Activated gamma-delta T cell treated with Interleukin-2 at 50 U/mL for 16 hours (primary cell): ENCODE results near the gene BCO1.
A peak's percentile ranks its signal among the peaks of the same experiment; 100 is the strongest.
"Not testable (repeated sequence)": the region's sequence is repeated elsewhere in the genome, so short reads cannot be mapped to it uniquely, and the experiment has no call there.

ENCODE experiments used
- DNase-seq: peaks from one replicate; pipeline ENCODE4 v3.0.0-alpha.2; 2020

Gene BCO1

GRCh38 chr16:81238296-81239011 lies at the start of gene BCO1:
Gene BCO1, plus strand, starts transcription at chr16:81238689. Its CDS starts 220 bp downstream, at chr16:81238909.
- no peak for DNase-seq

- DNase-seq: no peak
These were observed 49.3 kb upstream of the BCO1 start for GRCh38 chr16:81189100-81189664.

- no peak for DNase-seq
These were observed 47.8 kb upstream of the BCO1 start for GRCh38 chr16:81190667-81191066.

GRCh38 chr16:81195885-81196534 lies 42.5 kb upstream of the BCO1 start:
- no peak for DNase-seq

GRCh38 chr16:81198635-81199034 lies 39.9 kb upstream of the BCO1 start:
- DNase-seq: no peak

GRCh38 chr16:81201267-81201666 lies 37.2 kb upstream of the BCO1 start:
- DNase-seq: no peak

GRCh38 chr16:81204798-81205680 lies 33.5 kb upstream of the BCO1 start:
- peak; percentile 28 for DNase-seq

GRCh38 chr16:81207076-81207475 lies 31.4 kb upstream of the BCO1 start:
- DNase-seq: no peak

GRCh38 chr16:81210807-81211206 lies 27.7 kb upstream of the BCO1 start:
- no peak for DNase-seq

GRCh38 chr16:81212830-81213465 lies 25.5 kb upstream of the BCO1 start:
- no peak for DNase-seq

- no peak for DNase-seq
These were observed 23.7 kb upstream of the BCO1 start for GRCh38 chr16:81214745-81215166.

- no peak for DNase-seq
These were observed 22.4 kb upstream of the BCO1 start for GRCh38 chr16:81216114-81216513.

- no peak for DNase-seq
These were observed 21.8 kb upstream of the BCO1 start for GRCh38 chr16:81216706-81217105.

GRCh38 chr16:81219151-81219550 lies 19.3 kb upstream of the BCO1 start:
- DNase-seq: no peak

- DNase-seq: no peak
These were observed 18.1 kb upstream of the BCO1 start for GRCh38 chr16:81220349-81220748.

GRCh38 chr16:81221731-81222130 lies 16.8 kb upstream of the BCO1 start:
- DNase-seq: no peak

- DNase-seq: no peak
These were observed 13.7 kb upstream of the BCO1 start for GRCh38 chr16:81224824-81225223.

GRCh38 chr16:81225697-81226096 lies 12.8 kb upstream of the BCO1 start:
- not testable (repeated sequence) for DNase-seq

GRCh38 chr16:81227785-81228184 lies 10.7 kb upstream of the BCO1 start:
- DNase-seq: no peak

GRCh38 chr16:81229811-81230210 lies 8.7 kb upstream of the BCO1 start:
- no peak for DNase-seq

GRCh38 chr16:81231014-81231413 lies 7.5 kb upstream of the BCO1 start:
- DNase-seq: no peak

GRCh38 chr16:81232740-81233367 lies 5.6 kb upstream of the BCO1 start:
- no peak for DNase-seq
